CD4-positive, alpha-beta memory T cell (primary cell): ENCODE measurements around the gene STX8. TPM values are rescaled to one million over a fixed set of nuclear protein-coding genes. Genes with fewer than 3 reads are reported as not detected.
"Not testable (repeated sequence)": the region's sequence is repeated elsewhere in the genome, so short reads cannot be mapped to it uniquely, and the experiment has no call there.

Experiments used
- CTCF ChIA-PET: fragments of 350-600 bp; sonication (Branson Sonifier 250); formaldehyde crosslinking; loops from one replicate; lab custom pipeline; 2021; ENCODE audit warnings: inconsistent platforms; ENCODE audit not compliant: partially characterized antibody; lab: Charles Lee
- POLR2A ChIA-PET: fragments of 350-600 bp; sonication (Branson Sonifier 250); formaldehyde crosslinking; loops from one replicate; lab custom pipeline; 2021; ENCODE audit not compliant: partially characterized antibody; lab: Charles Lee
- DNase-seq, 5 donors: peaks; one replicate each; pipeline versions ENCODE4 v3.0.0 to v3.0.0-alpha.2; 2020 to 2022; ENCODE audit warnings: mixed read lengths in 1 of 5
- H3K27ac ChIP-seq: one replicate; pipeline ENCODE4 v1.7.0; 2013; ENCODE audit warnings: low read depth, low read length
- H3K27me3 ChIP-seq: 2 replicates; pipeline ENCODE4 v1.7.0; 2013; ENCODE audit warnings: mild to moderate bottlenecking, low read length, moderate library complexity; ENCODE audit not compliant: insufficient read depth
- H3K36me3 ChIP-seq: 2 replicates; pipeline ENCODE4 v1.7.0; 2013; ENCODE audit warnings: mild to moderate bottlenecking, low read length, moderate library complexity; ENCODE audit not compliant: insufficient read depth
- H3K4me1 ChIP-seq: 2 replicates; pipeline ENCODE4 v1.7.0; 2013; ENCODE audit warnings: mild to moderate bottlenecking, low read length, moderate library complexity; ENCODE audit not compliant: insufficient read depth
- H3K4me3 ChIP-seq, 2 donors: one replicate each; pipeline ENCODE4 v1.7.0; 2013; ENCODE audit warnings: low read length in 2 of 2, mild to moderate bottlenecking in 1 of 2
- H3K9me3 ChIP-seq, 2 donors: one replicate each; pipeline ENCODE4 v1.7.0; 2013; ENCODE audit warnings: low read length in 2 of 2, control low read depth in 1 of 2; ENCODE audit not compliant: control insufficient read depth in 1 of 2
- H3K27ac Mint-ChIP-seq, 7 donors: one replicate each; pipeline ENCODE4 v1.8.0; 2020 to 2021; ENCODE audit warnings: mixed read lengths in 7 of 7, mild to moderate bottlenecking in 6 of 7, inconsistent platforms in 3 of 7, moderate library complexity in 3 of 7
- H3K27me3 Mint-ChIP-seq, 2 donors: one replicate each; pipeline ENCODE4 v1.8.0; 2020 to 2021; ENCODE audit warnings: mixed read lengths in 2 of 2
- H3K36me3 Mint-ChIP-seq, 2 donors: one replicate each; pipeline ENCODE4 v1.8.0; 2020 to 2021; ENCODE audit warnings: mixed read lengths in 2 of 2, inconsistent platforms in 1 of 2, mild to moderate bottlenecking in 1 of 2
- H3K4me1 Mint-ChIP-seq, 4 donors: one replicate each; pipeline ENCODE4 v1.8.0; 2020 to 2021; ENCODE audit warnings: mixed read lengths in 4 of 4, mild to moderate bottlenecking in 1 of 4
- H3K4me3 Mint-ChIP-seq, 8 donors: one replicate each; pipeline ENCODE4 v1.8.0; 2020 to 2021; ENCODE audit warnings: mixed read lengths in 8 of 8, mild to moderate bottlenecking in 7 of 8, moderate library complexity in 6 of 8, inconsistent platforms in 3 of 8
- H3K9me3 Mint-ChIP-seq, 8 donors: one replicate each; pipeline ENCODE4 v1.8.0; 2020 to 2021; ENCODE audit warnings: mixed read lengths in 8 of 8, mild to moderate bottlenecking in 5 of 8, inconsistent platforms in 3 of 8, moderate library complexity in 1 of 8
- intact Hi-C: fragments of 100-400 bp; cut with micrococcal nuclease; formaldehyde crosslinking; loops from one replicate; pipeline ENCODE4 v1.15.1; 2023
- polyA plus RNA-seq, 2 donors: library from polyadenylated mRNA; unstranded; fragments of 300-500 nt; fragmentation: Illumina TruSeq; gene quantifications; one replicate each; pipeline ENCODE4 v1.2.3, GENCODE V29; 2021
- total RNA-seq, 2 experiments: library from RNA; stranded (reverse); gene quantifications; one replicate each; pipeline ENCODE4 v1.2.3, GENCODE V29; 2021

The STX8 gene
- total and polyA plus RNA-seq, 4 experiments from 2014 or later: 54.2 to 206 (median 108) TPM

DNA sequence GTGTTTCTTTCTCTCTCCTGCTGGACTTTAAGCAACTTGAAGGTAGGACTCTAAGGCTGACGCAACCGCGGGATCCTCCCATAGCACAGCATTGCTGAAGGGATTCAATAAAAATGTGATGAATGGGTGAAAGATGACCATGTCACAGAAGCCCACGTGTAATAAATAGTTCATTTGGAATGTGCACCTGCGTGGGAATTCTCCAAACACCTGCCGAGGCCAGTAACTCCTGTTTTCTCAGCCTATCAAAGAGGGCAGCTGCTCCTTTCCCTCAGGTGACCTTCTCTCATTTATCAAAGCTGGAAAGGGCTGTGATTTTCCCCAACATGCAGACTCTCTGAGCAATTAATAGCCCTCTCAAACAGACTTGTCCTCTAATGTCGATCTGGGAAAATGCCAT, 235.7 kb downstream of the STX8 start:
- Histone ChIP-seq H3K9me3 (no peaks in the 10 kb centered on the region), H3K36me3 (no peaks in the 10 kb centered on the region), H3K4me3 (no peak overlapping the region), H3K4me1 (no peaks in the 10 kb centered on the region), H3K27me3 (no peaks in the 10 kb centered on the region), H3K27ac (no peak overlapping the region)
- Mint-ChIP-seq H3K27ac (no peak overlapping the region), H3K4me1 (peaks cover 0 to 3% (median 0%) of the 10 kb centered on the region in 4 donors), H3K36me3 (peaks cover 21 to 45% of the 10 kb centered on the region in 2 donors), H3K27me3 (no peaks in the 10 kb centered on the region), H3K9me3 (peaks cover 0 to 34% (median 15%) of the 10 kb centered on the region in 8 donors), H3K4me3 (no peak overlapping the region)
- ChIA-PET POLR2A (no interaction called here), CTCF (no interaction called here)
- intact Hi-C loops: no loop called here
- DNase-seq: no peak

DNA sequence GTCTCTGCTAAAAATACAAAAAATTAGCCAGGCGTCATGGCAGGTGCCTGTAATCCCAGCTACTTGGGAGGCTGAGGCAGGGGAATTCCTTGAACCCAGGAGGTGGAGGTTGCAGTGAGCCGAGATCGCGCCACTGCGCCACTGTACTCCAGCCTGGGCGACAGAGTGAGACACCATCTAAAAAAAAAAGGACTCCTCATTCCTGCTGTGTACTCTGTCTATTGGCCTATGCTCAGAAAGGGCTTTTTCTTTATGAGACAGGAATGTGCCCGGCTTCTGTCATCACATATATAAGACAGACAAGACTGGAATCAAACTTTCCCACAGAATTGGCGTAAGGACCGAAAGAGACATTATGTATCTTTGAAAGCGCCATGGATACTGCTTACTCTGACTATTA, 236.1 kb downstream of the STX8 start:
- H3K27ac ChIP-seq, H3K9me3 ChIP-seq: not testable (repeated sequence)

DNA sequence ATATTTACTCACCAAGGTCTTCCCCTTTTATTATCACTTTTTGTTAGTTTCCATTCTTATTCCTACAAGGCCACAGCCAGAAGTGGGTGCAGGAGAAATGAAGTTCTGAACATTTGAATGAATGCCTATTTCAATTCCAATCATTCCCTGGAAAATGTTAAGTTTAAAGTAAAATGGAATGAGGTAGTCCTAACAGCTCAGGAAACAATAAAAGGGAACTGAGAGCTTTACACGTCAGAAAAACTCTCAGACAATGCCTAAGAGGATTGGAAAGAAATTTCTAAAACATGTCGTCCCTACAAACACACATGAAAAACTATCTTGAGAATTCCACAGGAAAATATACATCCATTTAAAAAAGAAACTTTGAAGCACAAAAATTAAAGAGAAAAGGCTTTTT, 238.8 kb downstream of the STX8 start:
- POLR2A ChIA-PET: no interaction called here
- H3K27ac Mint-ChIP-seq: peak overlapping the region in 1 of 7 donors; percentile 10
- no peak for DNase-seq
- intact Hi-C loops: no loop called here
- H3K27me3 Mint-ChIP-seq: no peaks in the 10 kb centered on the region
- no peak overlapping the region for H3K4me3 Mint-ChIP-seq
- H3K36me3 ChIP-seq: no peaks in the 10 kb centered on the region
- H3K27ac ChIP-seq: no peak overlapping the region
- H3K4me3 ChIP-seq: no peak overlapping the region
- H3K4me1 ChIP-seq: no peaks in the 10 kb centered on the region
- H3K27me3 ChIP-seq: no peaks in the 10 kb centered on the region
- peaks cover 0 to 3% (median 2%) of the 10 kb centered on the region in 4 donors for H3K4me1 Mint-ChIP-seq
- H3K9me3 ChIP-seq: no peaks in the 10 kb centered on the region
- H3K9me3 Mint-ChIP-seq: peaks cover 4 to 43% (median 22%) of the 10 kb centered on the region in 8 donors
- peaks cover 30 to 44% of the 10 kb centered on the region in 2 donors for H3K36me3 Mint-ChIP-seq
- CTCF ChIA-PET: no interaction called here

More for the DNA sequence above, 236.1 kb downstream of the STX8 start:
- H3K4me3 Mint-ChIP-seq, H3K4me1 Mint-ChIP-seq, H3K4me3 ChIP-seq, DNase-seq, CTCF ChIA-PET, H3K27me3 ChIP-seq, H3K36me3 ChIP-seq, intact Hi-C loops, H3K27me3 Mint-ChIP-seq, H3K27ac Mint-ChIP-seq, H3K4me1 ChIP-seq, POLR2A ChIA-PET: not testable (repeated sequence)
- peaks cover 4 to 39% (median 20%) of the 10 kb centered on the region in 8 donors for H3K9me3 Mint-ChIP-seq
- peaks cover 26 to 45% of the 10 kb centered on the region in 2 donors for H3K36me3 Mint-ChIP-seq

- no peak for DNase-seq
- Mint-ChIP-seq H3K27me3 (no peaks in the 10 kb centered on the region), H3K36me3 (peaks cover 25 to 31% of the 10 kb centered on the region in 2 donors), H3K27ac (peak overlapping the region in 1 of 7 donors; percentile 4), H3K4me3 (no peak overlapping the region), H3K9me3 (peaks cover 4 to 40% (median 22%) of the 10 kb centered on the region in 8 donors), H3K4me1 (peaks cover 0 to 5% (median 2%) of the 10 kb centered on the region in 4 donors)
- H3K9me3 ChIP-seq: no peaks in the 10 kb centered on the region
- intact Hi-C loops: no loop called here
- H3K36me3 ChIP-seq: no peaks in the 10 kb centered on the region
- no peak overlapping the region for H3K4me3 ChIP-seq
- no peaks in the 10 kb centered on the region for H3K4me1 ChIP-seq
- POLR2A ChIA-PET: no interaction called here
- no peaks in the 10 kb centered on the region for H3K27me3 ChIP-seq
- CTCF ChIA-PET: no interaction called here
- no peak overlapping the region for H3K27ac ChIP-seq
Measured at GRCh38 chr17:9334536-9335446, 240.8 kb downstream of the STX8 start.

- Histone ChIP-seq H3K36me3 (no peaks in the 10 kb centered on the region), H3K9me3 (no peaks in the 10 kb centered on the region), H3K4me1 (no peaks in the 10 kb centered on the region), H3K27me3 (no peaks in the 10 kb centered on the region), H3K4me3 (no peak overlapping the region), H3K27ac (no peak overlapping the region)
- Mint-ChIP-seq H3K27me3 (no peaks in the 10 kb centered on the region), H3K36me3 (peaks cover 17 to 29% of the 10 kb centered on the region in 2 donors), H3K4me1 (peaks cover 0 to 11% (median 5%) of the 10 kb centered on the region in 4 donors), H3K9me3 (peaks cover 4 to 30% (median 20%) of the 10 kb centered on the region in 8 donors), H3K27ac (peak overlapping the region in 1 of 7 donors; percentile 30), H3K4me3 (no peak overlapping the region)
- no peak for DNase-seq
- POLR2A ChIA-PET: no interaction called here
- CTCF ChIA-PET: no interaction called here
- intact Hi-C loops: no loop called here
Measured at GRCh38 chr17:9332132-9332494, 243.5 kb downstream of the STX8 start.

GRCh38 chr17:9331279-9332131, 244.1 kb downstream of the STX8 start:
- Mint-ChIP-seq H3K9me3 (peaks cover 4 to 24% (median 18%) of the 10 kb centered on the region in 8 donors), H3K27ac (no peak overlapping the region), H3K4me3 (no peak overlapping the region), H3K27me3 (no peaks in the 10 kb centered on the region), H3K4me1 (peaks cover 0 to 11% (median 5%) of the 10 kb centered on the region in 4 donors), H3K36me3 (peaks cover 18 to 32% of the 10 kb centered on the region in 2 donors)
- Histone ChIP-seq H3K4me3 (no peak overlapping the region), H3K27me3 (no peaks in the 10 kb centered on the region), H3K9me3 (no peaks in the 10 kb centered on the region), H3K27ac (no peak overlapping the region), H3K36me3 (no peaks in the 10 kb centered on the region), H3K4me1 (no peaks in the 10 kb centered on the region)
- POLR2A ChIA-PET: no interaction called here
- no peak for DNase-seq
- intact Hi-C loops: no loop called here
- CTCF ChIA-PET: no interaction called here
